Measurements from ENCODE around the gene PRKG2.
"Not testable (repeated sequence)": the region's sequence is repeated elsewhere in the genome, so short reads cannot be mapped to it uniquely, and the experiment has no call there.

PRKG2 gene

GRCh38 chr4:81214144-81214880, 710 bp downstream of the PRKG2 start:
- DNase-seq = no peak

- DNase-seq = no peak
Observed at GRCh38 chr4:81213671-81214070, 1.4 kb downstream of the PRKG2 start.

- DNase-seq = no peak
Observed at GRCh38 chr4:81211956-81212355, 3.1 kb downstream of the PRKG2 start.

GRCh38 chr4:81207828-81208227, 7.2 kb downstream of the PRKG2 start:
- no peak for DNase-seq

GRCh38 chr4:81205302-81205701, 9.7 kb downstream of the PRKG2 start:
- DNase-seq = no peak

- DNase-seq = no peak
Observed at GRCh38 chr4:81204571-81204970, 10.5 kb downstream of the PRKG2 start.

GRCh38 chr4:81199831-81200230, 15.2 kb downstream of the PRKG2 start:
- DNase-seq = no peak

GRCh38 chr4:81198609-81199008, 16.4 kb downstream of the PRKG2 start:
- no peak for DNase-seq

- DNase-seq = no peak
Observed at GRCh38 chr4:81197864-81198524, 17.0 kb downstream of the PRKG2 start.

GRCh38 chr4:81196126-81196650, 18.8 kb downstream of the PRKG2 start:
- no peak for DNase-seq

GRCh38 chr4:81195475-81195874, 19.5 kb downstream of the PRKG2 start:
- DNase-seq = no peak

GRCh38 chr4:81194286-81194685, 20.7 kb downstream of the PRKG2 start:
- no peak for DNase-seq

- no peak for DNase-seq
Observed at GRCh38 chr4:81180916-81181315, 34.1 kb downstream of the PRKG2 start.

GRCh38 chr4:81179326-81179725, 35.7 kb downstream of the PRKG2 start:
- DNase-seq = no peak

GRCh38 chr4:81173213-81173612, 41.8 kb downstream of the PRKG2 start:
- no peak for DNase-seq

GRCh38 chr4:81166458-81167160, 48.4 kb downstream of the PRKG2 start:
- no peak for DNase-seq

- DNase-seq = no peak
Observed at GRCh38 chr4:81165861-81166430, 49.1 kb downstream of the PRKG2 start.

- no peak for DNase-seq
Observed at GRCh38 chr4:81164623-81165416, 50.2 kb downstream of the PRKG2 start.

GRCh38 chr4:81164126-81164525, 50.9 kb downstream of the PRKG2 start:
- no peak for DNase-seq

GRCh38 chr4:81162752-81163458, 52.1 kb downstream of the PRKG2 start:
- DNase-seq = no peak

GRCh38 chr4:81153714-81154323, 61.2 kb downstream of the PRKG2 start:
- DNase-seq = not testable (repeated sequence)
